Lung (tissue), 12 donors: Measurements from ENCODE around the gene RCL1. TPM values are rescaled to one million over a fixed set of nuclear protein-coding genes. Genes with fewer than 3 reads are reported as not detected.

Source experiments
- ATAC-seq: fragments of 200-7000 bp; cut with Tn5 transposase; one replicate; pipeline ENCODE4 v1.9.1; 2020; ENCODE audit warnings: moderate number of reproducible peaks; ENCODE audit not compliant: insufficient read depth, low FRiP score
- DNase-seq, 3 donors: peaks; one replicate each; pipeline ENCODE4 v3.0.0-alpha.2; 2013 to 2017
- H3K27ac ChIP-seq, 2 donors: one replicate each; pipeline ENCODE4 v1.5.1; 2013; ENCODE audit warnings: mild to moderate bottlenecking in 2 of 2, moderate library complexity in 2 of 2, control low read depth in 1 of 2, inconsistent platforms in 1 of 2, low read depth in 1 of 2, low read length in 1 of 2
- H3K27me3 ChIP-seq, 3 donors: one replicate each; pipeline ENCODE4 v1.5.1; 2013; ENCODE audit warnings: low read length in 2 of 3; ENCODE audit not compliant: control insufficient read depth in 3 of 3, insufficient read depth in 3 of 3
- H3K36me3 ChIP-seq, 4 donors: one replicate each; pipeline ENCODE4 v1.5.1; 2013; ENCODE audit warnings: low read length in 4 of 4, mild to moderate bottlenecking in 1 of 4, moderate library complexity in 1 of 4; ENCODE audit not compliant: control insufficient read depth in 4 of 4, insufficient read depth in 4 of 4
- H3K4me1 ChIP-seq, 5 donors: one replicate each; pipeline ENCODE4 v1.5.1; 2013; ENCODE audit warnings: low read length in 5 of 5, mild to moderate bottlenecking in 2 of 5, moderate library complexity in 1 of 5; ENCODE audit not compliant: control insufficient read depth in 5 of 5, insufficient read depth in 5 of 5
- H3K4me3 ChIP-seq: one replicate; pipeline ENCODE4 v1.5.1; 2013; ENCODE audit warnings: mild to moderate bottlenecking, control low read depth, moderate library complexity
- H3K9ac ChIP-seq, 2 donors: one replicate each; pipeline ENCODE4 v1.5.1; 2013; ENCODE audit warnings: low read length in 2 of 2, control low read depth in 1 of 2; ENCODE audit not compliant: insufficient read depth in 1 of 2
- H3K9me3 ChIP-seq, 4 donors: one replicate each; pipeline ENCODE4 v1.5.1; 2013; ENCODE audit warnings: low read length in 3 of 4, mild to moderate bottlenecking in 1 of 4, moderate library complexity in 1 of 4; ENCODE audit not compliant: control insufficient read depth in 4 of 4, insufficient read depth in 3 of 4
- WGBS, 2 donors: extraction: QIAGEN DNeasy Blood & Tissue Kit; methylation state at CpG; one replicate each; pipeline ENCODE4 v1.1.7; 2013; 5-methylcytosine and 5-hydroxymethylcytosine counted together
- polyA plus RNA-seq, 2 donors: library from polyadenylated mRNA; stranded (reverse); fragments of 200-250 nt; gene quantifications; one replicate each; pipeline ENCODE4 v1.2.1, GENCODE V29; 2013
- total RNA-seq, 2 donors: library from RNA; depleted of rRNA in 1 of 2; stranded (reverse); fragments of >200 nt in 1 of 2; gene quantifications; one replicate each; pipeline ENCODE4 v1.2.1, GENCODE V29; 2014 to 2021
- TF ChIP-seq, protein P1 (sequence below): IDR thresholded peaks from 2 replicates; pipeline ENCODE4 v1.5.1; 2012; ENCODE audit warnings: mild to moderate bottlenecking; ENCODE audit errors: control extremely low read depth, extremely low read depth
- donor health status: control.
- donor health status: control.
- donor health status: Bipolar disorder and iron deficiency.
- donor health status: healthy.
- donor health status: DM: yes; HTN: yes; CAD: no.

The RCL1 gene
- total and polyA plus RNA-seq, 4 donors = 14.8 to 62.2 (median 23.4) TPM

DNA sequence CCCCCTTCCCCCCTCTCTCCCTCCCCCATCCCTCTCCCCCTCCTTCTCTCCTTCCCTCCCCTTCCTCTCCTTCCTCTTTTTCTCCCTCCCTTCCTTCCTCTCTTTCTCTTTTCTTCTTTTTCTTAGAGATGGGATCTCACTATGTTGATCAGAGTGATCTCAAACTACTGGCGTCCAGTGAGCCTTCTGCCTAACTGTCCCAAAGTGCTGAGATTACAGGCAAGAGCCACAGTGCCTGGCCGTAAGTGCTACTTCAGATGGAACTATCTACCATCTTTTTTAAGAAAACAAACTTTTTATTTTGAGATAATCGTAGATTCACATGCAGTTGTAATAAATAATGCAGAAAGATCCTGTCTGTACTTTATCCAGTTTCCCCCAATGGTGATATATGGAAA lies 6.3 kb downstream of the RCL1 start:
- Histone ChIP-seq H3K4me3 (no peak overlapping the region), H3K27ac (no peak overlapping the region)

DNA sequence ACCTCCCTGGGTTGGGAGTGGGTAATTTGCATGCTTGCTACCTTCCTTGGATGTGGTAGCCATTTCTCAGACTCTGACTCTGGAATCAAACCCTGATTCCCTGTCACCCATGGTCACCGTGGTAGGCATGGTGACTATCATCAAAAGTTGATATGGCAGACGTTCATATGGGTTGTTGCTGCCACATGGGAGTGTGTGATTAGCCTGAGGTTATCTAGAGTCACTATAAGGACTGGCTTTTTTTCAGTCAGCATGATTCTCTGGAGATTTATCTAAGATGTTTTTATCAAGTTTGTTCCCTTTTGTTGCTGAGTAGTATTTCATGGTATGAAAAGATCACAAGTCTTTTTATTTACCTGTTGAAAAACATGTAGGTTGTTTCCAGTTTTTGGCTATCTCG lies 7.0 kb downstream of the RCL1 start:
- DNase-seq (no peak), ATAC-seq (no peak)
- Histone ChIP-seq H3K9ac (no peak overlapping the region), H3K27me3 (no peaks in the 10 kb centered on the region), H3K36me3 (peaks cover 0 to 2% (median 0%) of the 10 kb centered on the region in 4 donors), H3K4me3 (no peak overlapping the region), H3K9me3 (no peaks in the 10 kb centered on the region), H3K4me1 (peaks cover 0 to 11% (median 6%) of the 10 kb centered on the region in 5 donors), H3K27ac (peak overlapping the region in 1 of 2 donors; percentile 67)
- 78 to 82% methylated on average over 3 of the region's 3 CpGs for WGBS, 2 donors
- TF ChIP-seq, protein P1, sequence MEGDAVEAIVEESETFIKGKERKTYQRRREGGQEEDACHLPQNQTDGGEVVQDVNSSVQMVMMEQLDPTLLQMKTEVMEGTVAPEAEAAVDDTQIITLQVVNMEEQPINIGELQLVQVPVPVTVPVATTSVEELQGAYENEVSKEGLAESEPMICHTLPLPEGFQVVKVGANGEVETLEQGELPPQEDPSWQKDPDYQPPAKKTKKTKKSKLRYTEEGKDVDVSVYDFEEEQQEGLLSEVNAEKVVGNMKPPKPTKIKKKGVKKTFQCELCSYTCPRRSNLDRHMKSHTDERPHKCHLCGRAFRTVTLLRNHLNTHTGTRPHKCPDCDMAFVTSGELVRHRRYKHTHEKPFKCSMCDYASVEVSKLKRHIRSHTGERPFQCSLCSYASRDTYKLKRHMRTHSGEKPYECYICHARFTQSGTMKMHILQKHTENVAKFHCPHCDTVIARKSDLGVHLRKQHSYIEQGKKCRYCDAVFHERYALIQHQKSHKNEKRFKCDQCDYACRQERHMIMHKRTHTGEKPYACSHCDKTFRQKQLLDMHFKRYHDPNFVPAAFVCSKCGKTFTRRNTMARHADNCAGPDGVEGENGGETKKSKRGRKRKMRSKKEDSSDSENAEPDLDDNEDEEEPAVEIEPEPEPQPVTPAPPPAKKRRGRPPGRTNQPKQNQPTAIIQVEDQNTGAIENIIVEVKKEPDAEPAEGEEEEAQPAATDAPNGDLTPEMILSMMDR = no peak

More for the DNA sequence above, 6.3 kb downstream of the RCL1 start:
- no peak overlapping the region for H3K9ac ChIP-seq
- H3K36me3 ChIP-seq = no peaks in the 10 kb centered on the region
- H3K4me1 ChIP-seq = peaks cover 0 to 13% (median 9%) of the 10 kb centered on the region in 5 donors
- ATAC-seq (no peak), DNase-seq (no peak)
- 57 to 69% methylated on average over 3 of the region's 3 CpGs for WGBS, 2 donors
- no peaks in the 10 kb centered on the region for H3K9me3 ChIP-seq
- TF ChIP-seq, protein P1 = no peak
- H3K27me3 ChIP-seq = no peaks in the 10 kb centered on the region

DNA sequence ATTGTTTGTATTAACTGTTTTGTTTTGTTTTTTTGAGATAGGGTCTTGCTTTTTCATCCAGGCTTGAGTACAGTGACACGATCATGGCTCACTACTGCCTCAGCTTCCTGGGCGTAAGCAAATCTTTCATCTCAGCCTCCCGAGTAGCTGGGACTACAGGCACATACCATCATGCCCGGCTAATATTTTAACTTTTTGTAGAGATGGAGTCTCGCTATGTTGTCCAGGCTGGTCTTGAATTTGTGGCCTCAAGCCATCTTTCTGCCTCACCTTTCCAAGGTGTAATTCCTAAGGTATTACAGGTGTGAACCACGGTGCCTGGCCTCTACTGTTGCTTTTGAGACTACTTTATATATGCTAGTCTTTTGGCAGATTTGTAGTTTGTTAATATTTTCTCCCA lies 8.4 kb downstream of the RCL1 start:
- no peak overlapping the region for H3K9ac ChIP-seq
- 96% methylated on average over 6 of the region's 6 CpGs for WGBS, 2 donors
- no peak overlapping the region for H3K4me3 ChIP-seq
- H3K27ac ChIP-seq = no peak overlapping the region
- TF ChIP-seq, protein P1 = no peak
- ATAC-seq (no peak), DNase-seq (no peak)
- H3K36me3 ChIP-seq = peaks cover 0 to 3% (median 0%) of the 10 kb centered on the region in 4 donors
- H3K9me3 ChIP-seq = no peaks in the 10 kb centered on the region
- H3K4me1 ChIP-seq = peaks cover 0 to 11% (median 9%) of the 10 kb centered on the region in 5 donors
- H3K27me3 ChIP-seq = no peaks in the 10 kb centered on the region
